ENCODE results near the gene ZRANB1.
"Not testable (repeated sequence)": the region's sequence is repeated elsewhere in the genome, so short reads cannot be mapped to it uniquely, and the experiment has no call there.

Gene ZRANB1

GRCh38 chr10:124967255-124967654 is 25.3 kb downstream of the ZRANB1 start:
- no peak for DNase-seq

- no peak for DNase-seq
Measured at GRCh38 chr10:124971276-124971675, 29.4 kb downstream of the ZRANB1 start.

GRCh38 chr10:124972637-124973036 is 30.7 kb downstream of the ZRANB1 start:
- DNase-seq: no peak

- DNase-seq: no peak
Measured at GRCh38 chr10:124974131-124974530, 32.2 kb downstream of the ZRANB1 start.

GRCh38 chr10:124975977-124976514 is 34.1 kb downstream of the ZRANB1 start:
- no peak for DNase-seq

GRCh38 chr10:124977161-124977560 is 35.2 kb downstream of the ZRANB1 start:
- no peak for DNase-seq

- no peak for DNase-seq
Measured at GRCh38 chr10:124977648-124978375, 35.9 kb downstream of the ZRANB1 start.

- DNase-seq: no peak
Measured at GRCh38 chr10:124978376-124978725, 36.4 kb downstream of the ZRANB1 start.

- DNase-seq: no peak
Measured at GRCh38 chr10:124983321-124983720, 41.4 kb downstream of the ZRANB1 start.

GRCh38 chr10:124984376-124984775 is 42.5 kb downstream of the ZRANB1 start:
- DNase-seq: no peak

GRCh38 chr10:124985162-124985561 is 43.2 kb downstream of the ZRANB1 start:
- DNase-seq: no peak

GRCh38 chr10:124987788-124988187 is 45.9 kb downstream of the ZRANB1 start:
- DNase-seq: no peak

GRCh38 chr10:124988753-124989152 is 46.8 kb downstream of the ZRANB1 start:
- DNase-seq: not testable (repeated sequence)

- no peak for DNase-seq
Measured at GRCh38 chr10:124989526-124989925, 47.6 kb downstream of the ZRANB1 start.

GRCh38 chr10:124990671-124991625 is 49.0 kb downstream of the ZRANB1 start:
- no peak for DNase-seq

- no peak for DNase-seq
Measured at GRCh38 chr10:124991835-124992234, 49.9 kb downstream of the ZRANB1 start.

GRCh38 chr10:124992462-124993344 is 50.8 kb downstream of the ZRANB1 start:
- no peak for DNase-seq

- no peak for DNase-seq
Measured at GRCh38 chr10:124993345-124993708, 51.4 kb downstream of the ZRANB1 start.

GRCh38 chr10:124993736-124994451 is 52.0 kb downstream of the ZRANB1 start:
- no peak for DNase-seq

- no peak for DNase-seq
Measured at GRCh38 chr10:124994573-124995473, 52.9 kb downstream of the ZRANB1 start.

- DNase-seq: no peak
Measured at GRCh38 chr10:124995605-124996004, 53.7 kb downstream of the ZRANB1 start.
